ENCODE data around the gene PCNT. TPM values are rescaled to one million over a fixed set of nuclear protein-coding genes. Genes with fewer than 3 reads are reported as not detected.

PCNT gene
- total RNA-seq, 6 experiments from 2014 or later, result 23.2 to 26.9 (median 25.5) TPM

GRCh38 chr21:46285206-46285661, 38.7 kb upstream of the PCNT start, which contains the start of gene MCM3AP:
Gene MCM3AP, minus strand, starts transcription at chr21:46285611. Its CDS starts 325 bp downstream, at chr21:46285286.
- H3K4me1 Mint-ChIP-seq (ENCODE audit: low read depth), result peaks cover 45% of the 10 kb centered on the region
- no peaks in the 10 kb centered on the region for H3K9me3 Mint-ChIP-seq
- peak within 1 kb of the TSS; percentile 92 for H3K27ac Mint-ChIP-seq
- peaks cover 30% of the 10 kb centered on the region for H3K36me3 Mint-ChIP-seq (ENCODE audit: low read depth)
- TF ChIP-seq CTCF (IDR thresholded peaks at IDR 0.05), result no peak
- no peaks in the 10 kb centered on the region; the same call in 1 of the 2 replicates for H3K27me3 Mint-ChIP-seq (ENCODE audit: insufficient read depth)
- DNase-seq, result no peak
- H3K4me3 Mint-ChIP-seq, result peak within 1 kb of the TSS; percentile 94

- Mint-ChIP-seq H3K27me3 (ENCODE audit: insufficient read depth) (no peaks in the 10 kb centered on the region; the same call in 1 of the 2 replicates), H3K36me3 (ENCODE audit: low read depth) (peaks cover 23% of the 10 kb centered on the region), H3K27ac (peak within 1 kb of the TSS; percentile 92), H3K4me3 (peak within 1 kb of the TSS; percentile 94), H3K4me1 (ENCODE audit: low read depth) (peaks cover 44% of the 10 kb centered on the region), H3K9me3 (no peaks in the 10 kb centered on the region)
- peak; percentile 69 for TF ChIP-seq CTCF (IDR thresholded peaks at IDR 0.05)
- peak; percentile 88 for DNase-seq
Measured at GRCh38 chr21:46285761-46286647, 38.0 kb upstream of the PCNT start, which contains the start of gene YBEY. Gene YBEY, plus strand, starts transcription at chr21:46286342. Its CDS starts 572 bp downstream, at chr21:46286914.

- no peak for DNase-seq
- peak overlapping the region; percentile 92 for H3K27ac Mint-ChIP-seq
- H3K4me1 Mint-ChIP-seq (ENCODE audit: low read depth), result peaks cover 40% of the 10 kb centered on the region
- no peak for TF ChIP-seq CTCF (IDR thresholded peaks at IDR 0.05)
- H3K4me3 Mint-ChIP-seq, result peak overlapping the region; percentile 94
- H3K9me3 Mint-ChIP-seq, result no peaks in the 10 kb centered on the region
- no peaks in the 10 kb centered on the region; the same call in 1 of the 2 replicates for H3K27me3 Mint-ChIP-seq (ENCODE audit: insufficient read depth)
- H3K36me3 Mint-ChIP-seq (ENCODE audit: low read depth), result peaks cover 25% of the 10 kb centered on the region
Measured at GRCh38 chr21:46286648-46287002, 37.3 kb upstream of the PCNT start.

GRCh38 chr21:46287541-46287940, 36.4 kb upstream of the PCNT start:
- H3K27me3 Mint-ChIP-seq (ENCODE audit: insufficient read depth), result peaks cover 2% of the 10 kb centered on the region; the same call in 1 of the 2 replicates
- no peak for DNase-seq
- peaks cover 30% of the 10 kb centered on the region for H3K36me3 Mint-ChIP-seq (ENCODE audit: low read depth)
- H3K4me1 Mint-ChIP-seq (ENCODE audit: low read depth), result peaks cover 40% of the 10 kb centered on the region
- TF ChIP-seq CTCF (IDR thresholded peaks at IDR 0.05), result no peak
- H3K9me3 Mint-ChIP-seq, result no peaks in the 10 kb centered on the region
- H3K27ac Mint-ChIP-seq, result peak overlapping the region; percentile 92; the same call in 1 of the 2 replicates
- H3K4me3 Mint-ChIP-seq, result peak overlapping the region; percentile 94

GRCh38 chr21:46289655-46290179, 34.2 kb upstream of the PCNT start:
- no peak overlapping the region for H3K27ac Mint-ChIP-seq
- peaks cover 27% of the 10 kb centered on the region for H3K4me1 Mint-ChIP-seq (ENCODE audit: low read depth)
- peaks cover 20% of the 10 kb centered on the region for H3K36me3 Mint-ChIP-seq (ENCODE audit: low read depth)
- peaks cover 2% of the 10 kb centered on the region; the same call in 1 of the 2 replicates for H3K27me3 Mint-ChIP-seq (ENCODE audit: insufficient read depth)
- H3K4me3 Mint-ChIP-seq, result no peak overlapping the region
- H3K9me3 Mint-ChIP-seq, result peaks cover 4% of the 10 kb centered on the region; the same call in 1 of the 2 replicates
- no peak for DNase-seq
- no peak for TF ChIP-seq CTCF (IDR thresholded peaks at IDR 0.05)
